Sigmoid colon (tissue), 4 donors: ENCODE measurements around the gene GIMAP5.

Source experiments
- CTCF ChIP-seq, 4 experiments: fragments of 450-650 bp in 3 of 4; fragments of 200-600 bp in 1 of 4; IDR thresholded peaks; one replicate each; pipeline ENCODE4 v1.5.1; 2016 to 2019; ENCODE audit warnings: antibody characterized with exemption in 4 of 4, mild to moderate bottlenecking in 3 of 4, moderate library complexity in 2 of 4
- EP300 ChIP-seq, 4 donors: sonication (generic); formaldehyde crosslinking; IDR thresholded peaks; one replicate each; pipeline ENCODE4 v1.6.1; 2017; ENCODE audit warnings: antibody characterized with exemption in 4 of 4
- POLR2A ChIP-seq, 2 donors: fragments of 450-650 bp; IDR thresholded peaks; one replicate each; pipeline ENCODE4 v1.6.1; 2016; ENCODE audit warnings: antibody characterized with exemption in 2 of 2, mild to moderate bottlenecking in 2 of 2, moderate library complexity in 2 of 2
- POLR2AphosphoS5 ChIP-seq, 4 donors: sonication (generic); formaldehyde crosslinking; IDR thresholded peaks; one replicate each; pipeline ENCODE4 v1.6.1; 2017; ENCODE audit warnings: antibody characterized with exemption in 4 of 4

GRCh38 chr7:150739033-150739432, 1.8 kb downstream of the GIMAP5 start:
- TF ChIP-seq CTCF (IDR thresholded peaks at IDR 0.05) (no peak), EP300 (IDR thresholded peaks at IDR 0.05) (no peak), POLR2A (IDR thresholded peaks at IDR 0.05) (no peak), POLR2AphosphoS5 (IDR thresholded peaks at IDR 0.05) (no peak)
